ENCODE measurements around the gene ARL6IP4. TPM values are rescaled to one million over a fixed set of nuclear protein-coding genes. Genes with fewer than 3 reads are reported as not detected.

The ARL6IP4 gene
- total and polyA plus RNA-seq, 5 experiments from 2014 or later, result 183 to 256 (median 209) TPM

DNA sequence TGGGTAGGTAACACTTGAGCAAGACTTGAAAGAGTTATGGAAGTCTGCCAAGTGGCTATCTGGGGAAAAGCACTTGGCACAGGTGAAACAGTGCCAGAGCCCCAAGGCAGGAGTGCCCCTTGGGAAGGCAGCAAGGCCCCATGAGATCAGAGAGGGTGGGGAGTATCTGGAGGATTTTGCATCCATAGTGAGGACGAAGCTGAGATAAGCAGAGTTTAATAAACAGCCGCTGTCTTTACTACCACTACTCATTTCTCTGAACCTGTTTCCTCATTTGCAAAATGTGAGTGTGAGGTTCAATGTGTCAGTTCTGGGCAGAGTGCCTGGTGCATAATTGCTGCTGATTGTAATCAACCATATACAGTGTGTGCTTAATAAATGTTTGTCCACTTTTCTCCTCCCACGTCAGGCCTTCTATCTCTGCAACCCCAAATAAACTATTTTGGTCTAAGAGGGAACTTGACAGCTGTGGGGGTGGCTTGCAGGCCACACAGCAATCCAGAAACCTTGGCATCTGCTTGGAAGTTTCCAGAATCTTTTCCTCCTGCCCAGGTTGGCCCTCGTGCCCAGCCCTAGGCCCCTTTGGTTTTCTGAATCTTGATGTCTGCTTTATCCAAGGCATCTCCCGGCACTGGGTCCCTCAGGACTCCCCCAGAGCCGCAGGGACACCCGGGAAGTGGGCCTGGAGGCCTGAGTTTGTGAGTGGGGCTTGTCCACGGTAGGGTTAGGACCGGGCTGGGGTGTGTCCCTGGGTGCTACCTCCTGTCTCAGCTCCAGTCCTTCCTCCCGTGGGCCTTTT lies 18.8 kb upstream of the ARL6IP4 start:
- Mint-ChIP-seq H3K4me3 (no peak overlapping the region), H3K36me3 (peaks cover 0 to 14% (median 7%) of the 10 kb centered on the region in 3 donors), H3K27ac (no peak overlapping the region), H3K4me1 (peaks cover 6 to 11% (median 7%) of the 10 kb centered on the region in 4 donors), H3K9me3 (no peaks in the 10 kb centered on the region), H3K27me3 (no peaks in the 10 kb centered on the region)
- DNase-seq (no peak), ATAC-seq (no peak)
- POLR2A ChIA-PET, result no interaction called here

DNA sequence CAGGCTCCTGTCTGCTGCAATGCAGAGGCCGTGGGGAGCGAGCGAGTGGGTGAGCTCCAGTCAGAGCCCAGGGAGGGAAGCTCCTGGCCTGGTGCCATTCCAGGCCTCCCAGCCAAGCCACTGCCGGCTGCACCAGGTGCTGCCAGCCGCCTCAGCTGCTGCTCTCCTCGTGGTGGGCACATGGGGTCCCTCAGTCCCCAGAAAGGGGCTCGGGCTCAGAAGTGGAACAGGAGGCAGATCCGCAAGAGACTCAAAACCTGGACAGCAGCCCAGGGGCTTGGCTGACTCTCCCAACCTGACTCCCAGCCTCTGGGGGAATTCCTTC lies 16.6 kb upstream of the ARL6IP4 start:
- DNase-seq (no peak), ATAC-seq (no peak)
- Mint-ChIP-seq H3K36me3 (peaks cover 0 to 2% (median 0%) of the 10 kb centered on the region in 3 donors), H3K4me3 (no peak overlapping the region), H3K9me3 (no peaks in the 10 kb centered on the region), H3K27ac (no peak overlapping the region), H3K4me1 (peaks cover 6 to 14% (median 8%) of the 10 kb centered on the region in 4 donors), H3K27me3 (no peaks in the 10 kb centered on the region)
- POLR2A ChIA-PET, result interaction anchor here (0.8 kb wide), 1 partner anchor 71 kb away, joined by 3 read pairs; no protein-coding TSS in a partner anchor

DNA sequence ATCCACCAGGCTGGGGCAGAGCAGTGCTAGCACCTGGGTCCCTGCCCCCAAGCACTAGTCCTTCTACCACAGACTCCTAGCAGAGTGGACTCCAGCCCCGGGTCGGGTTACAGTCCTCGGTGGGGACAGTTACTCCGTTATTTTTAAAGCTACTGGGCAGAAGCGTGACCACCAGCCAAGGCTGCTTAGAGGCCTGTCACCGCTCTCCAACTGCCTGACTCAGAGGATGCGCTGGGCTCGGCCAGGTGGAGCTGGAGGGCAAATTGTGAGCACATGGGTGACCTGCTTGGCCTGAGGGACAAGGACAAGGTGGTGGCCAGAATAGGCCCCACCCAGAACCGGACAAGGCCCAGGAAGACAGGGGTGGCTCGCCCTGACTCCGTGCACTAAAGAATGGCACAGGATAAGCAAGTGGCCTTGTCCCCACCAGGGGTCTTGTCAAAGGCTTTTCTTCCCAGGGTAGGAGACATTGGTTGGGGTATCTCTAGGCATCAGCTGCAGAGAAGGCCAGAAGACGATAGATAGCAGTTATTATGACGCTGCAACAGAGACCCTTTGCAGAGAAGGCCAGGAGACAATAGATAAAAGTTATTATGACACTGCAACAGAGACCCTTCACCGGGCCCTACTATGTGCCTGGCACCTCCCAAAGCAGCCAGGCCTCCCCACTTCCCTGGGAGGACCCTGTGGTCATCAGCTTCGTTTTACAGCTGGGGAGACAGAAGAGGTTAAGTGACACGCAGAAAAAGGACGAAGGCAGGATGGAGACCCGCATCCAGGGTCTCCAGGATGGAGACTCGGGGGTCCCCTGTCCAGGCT lies 15.8 kb upstream of the ARL6IP4 start:
- POLR2A ChIA-PET, result interaction anchor here (0.7 to 2.1 kb wide), 2 partner anchors 11 to 94 kb away, joined by 4 to 20 read pairs; partner anchors contain the start of gene OGFOD2
- Mint-ChIP-seq H3K36me3 (no peaks in the 10 kb centered on the region), H3K27me3 (no peaks in the 10 kb centered on the region), H3K4me1 (peaks cover 6 to 14% (median 8%) of the 10 kb centered on the region in 4 donors), H3K4me3 (peak overlapping the region; percentile 62 to 86 (median 69)), H3K27ac (peak overlapping the region in 4 of 10 donors; percentile 43 to 77 (median 52)), H3K9me3 (no peaks in the 10 kb centered on the region)
- ATAC-seq, result no peak
- no peak for DNase-seq

DNA sequence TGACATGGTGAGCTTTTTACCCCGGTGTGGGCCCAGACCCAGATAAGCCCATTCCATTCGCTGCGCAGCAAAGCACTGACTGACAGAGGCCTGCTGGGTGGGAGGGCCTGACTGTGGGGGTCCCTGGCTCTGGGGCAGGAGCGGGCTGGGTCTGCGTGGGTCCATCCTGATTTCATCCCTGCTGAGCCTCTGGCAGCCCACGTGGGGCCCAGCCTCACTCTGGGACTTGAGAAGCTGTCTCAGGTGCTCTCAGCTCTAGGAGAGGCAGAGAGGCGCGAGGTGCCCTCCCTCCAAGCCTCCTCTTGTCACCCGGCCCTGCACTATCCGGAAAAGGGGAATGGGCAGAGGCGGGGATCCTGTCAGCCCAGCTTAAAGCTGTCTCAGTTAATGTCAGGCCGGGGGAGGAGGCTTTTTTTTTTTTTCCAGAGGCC lies 15.1 kb upstream of the ARL6IP4 start:
- peaks cover 6 to 14% (median 8%) of the 10 kb centered on the region in 4 donors for H3K4me1 Mint-ChIP-seq
- H3K27me3 Mint-ChIP-seq, result no peaks in the 10 kb centered on the region
- H3K9me3 Mint-ChIP-seq, result no peaks in the 10 kb centered on the region
- DNase-seq (no peak), ATAC-seq (no peak)
- H3K36me3 Mint-ChIP-seq, result no peaks in the 10 kb centered on the region
- H3K27ac Mint-ChIP-seq, result no peak overlapping the region
- peak overlapping the region in 7 of 10 donors; percentile 33 to 86 (median 74) for H3K4me3 Mint-ChIP-seq
- POLR2A ChIA-PET, result interaction anchor here (1.3 to 3.1 kb wide), 5 partner anchors 9 to 268 kb away, joined by 5 to 20 read pairs (median 6); partner anchors contain the start of genes CCDC62, MPHOSPH9, MTRFR and OGFOD2

DNA sequence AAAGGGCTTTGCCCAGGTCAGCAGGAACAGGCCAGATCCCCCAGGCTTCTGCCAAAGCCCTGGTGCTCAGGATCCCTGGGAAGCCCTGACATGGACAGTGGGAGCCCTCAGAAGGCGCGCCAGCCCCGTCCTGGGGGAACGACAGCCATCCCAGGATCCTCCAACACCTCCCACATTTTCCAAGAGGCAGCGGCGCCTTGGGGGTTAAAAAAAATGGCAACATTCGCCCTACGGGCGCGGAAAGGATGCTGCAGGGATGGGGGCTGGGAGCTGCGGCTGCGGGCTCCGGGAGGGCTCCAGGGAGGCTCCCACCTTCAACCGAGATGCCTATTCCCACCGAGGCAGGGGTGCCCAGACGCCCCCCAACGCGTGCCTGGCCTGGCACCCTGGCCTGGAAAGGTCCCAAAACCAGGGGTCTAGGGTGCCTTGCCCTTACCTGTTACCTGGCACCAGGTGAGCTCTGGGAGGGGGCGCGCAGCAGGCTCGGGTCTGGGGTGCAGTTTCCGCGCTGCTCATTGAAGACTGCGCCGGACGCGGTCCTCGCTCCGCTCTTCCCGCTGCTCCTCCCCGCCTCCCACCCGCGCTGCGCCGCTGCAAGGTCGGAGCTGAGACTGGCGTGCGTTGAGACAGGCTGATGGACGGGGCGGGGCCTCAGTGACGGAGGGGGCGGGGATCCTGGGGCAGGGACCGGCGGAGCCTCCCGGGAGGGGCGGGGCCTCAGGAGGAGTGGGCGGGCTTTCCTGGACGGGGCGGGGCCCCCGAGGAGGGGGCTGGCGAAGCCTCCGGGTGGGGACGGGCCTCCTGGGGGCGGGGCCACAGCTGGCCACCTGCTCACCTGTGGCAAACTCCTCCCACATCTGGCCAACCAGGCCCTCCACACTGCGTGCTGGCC lies 14.4 kb upstream of the ARL6IP4 start, which contains the start of gene ABCB9:
TSS of gene ABCB9 (minus strand) at position 613 of the 892 bp plus-strand sequence. CDS start 6,228 bp downstream, outside the sequence.
- ATAC-seq (peak; percentile 95 to 96), DNase-seq (peak; percentile 79 to 97 (median 89))
- Mint-ChIP-seq H3K27me3 (no peaks in the 10 kb centered on the region), H3K4me1 (peaks cover 6 to 14% (median 8%) of the 10 kb centered on the region in 4 donors), H3K27ac (peak within 1 kb of the TSS in 9 of 10 donors; percentile 31 to 91 (median 73)), H3K9me3 (no peaks in the 10 kb centered on the region), H3K36me3 (no peaks in the 10 kb centered on the region), H3K4me3 (peak within 1 kb of the TSS; percentile 63 to 85 (median 74))
- POLR2A ChIA-PET, result interaction anchor here (0.6 to 3.1 kb wide), 17 partner anchors 8 to 282 kb away, joined by 3 to 20 read pairs (median 4); partner anchors contain the start of genes ARL6IP4, CCDC62, HIP1R and MPHOSPH9

DNA sequence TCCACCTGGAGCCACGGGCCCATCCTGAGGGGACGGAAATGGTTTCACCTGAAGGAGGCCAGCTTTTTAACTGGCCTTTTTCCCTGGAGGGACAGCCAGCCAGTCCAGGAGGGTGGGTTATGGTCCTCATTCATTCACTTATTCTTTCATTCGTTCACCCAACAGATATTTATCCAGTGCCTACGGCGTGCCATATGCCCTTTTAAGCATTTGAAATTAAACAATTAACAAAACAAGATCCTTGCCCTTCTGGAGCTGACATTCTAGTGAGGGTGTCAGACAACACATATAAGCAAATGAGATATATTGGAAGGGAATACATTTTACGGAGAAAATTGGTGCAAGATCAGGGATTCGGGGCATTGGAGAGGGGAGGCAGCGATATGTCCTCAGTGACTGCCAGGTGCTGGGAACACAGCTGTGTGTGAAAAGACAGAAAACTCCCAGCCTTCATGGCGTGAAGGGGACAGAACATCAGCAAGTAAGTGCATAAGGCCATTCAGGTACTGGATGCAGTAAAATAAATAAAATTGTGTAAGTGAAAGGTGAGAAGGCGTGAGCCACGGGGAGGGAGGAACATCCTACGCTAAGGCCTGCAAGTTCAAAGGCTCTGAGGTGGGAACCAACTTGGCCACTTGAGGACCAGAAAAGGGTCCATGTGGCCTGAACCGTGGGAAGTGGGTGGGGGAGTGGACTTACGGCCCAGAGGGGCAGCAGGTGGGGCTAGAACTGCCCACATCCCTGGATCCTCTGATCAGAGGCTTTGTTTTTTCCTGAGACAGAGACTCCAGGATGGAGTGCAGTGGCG lies 13.5 kb upstream of the ARL6IP4 start:
- no peaks in the 10 kb centered on the region for H3K27me3 Mint-ChIP-seq
- no peaks in the 10 kb centered on the region for H3K9me3 Mint-ChIP-seq
- POLR2A ChIA-PET, result interaction anchor here (0.6 to 3.1 kb wide), 17 partner anchors 7 to 611 kb away, joined by 3 to 20 read pairs (median 4); partner anchors contain the start of genes ARL6IP4, CCDC62, HIP1R and MPHOSPH9
- H3K27ac Mint-ChIP-seq, result peak overlapping the region in 9 of 10 donors; percentile 3 to 91 (median 73)
- H3K4me3 Mint-ChIP-seq, result peak overlapping the region; percentile 1 to 74 (median 54)
- DNase-seq, result no peak
- no peak for ATAC-seq
- peaks cover 6 to 14% (median 8%) of the 10 kb centered on the region in 4 donors for H3K4me1 Mint-ChIP-seq
- no peaks in the 10 kb centered on the region for H3K36me3 Mint-ChIP-seq

DNA sequence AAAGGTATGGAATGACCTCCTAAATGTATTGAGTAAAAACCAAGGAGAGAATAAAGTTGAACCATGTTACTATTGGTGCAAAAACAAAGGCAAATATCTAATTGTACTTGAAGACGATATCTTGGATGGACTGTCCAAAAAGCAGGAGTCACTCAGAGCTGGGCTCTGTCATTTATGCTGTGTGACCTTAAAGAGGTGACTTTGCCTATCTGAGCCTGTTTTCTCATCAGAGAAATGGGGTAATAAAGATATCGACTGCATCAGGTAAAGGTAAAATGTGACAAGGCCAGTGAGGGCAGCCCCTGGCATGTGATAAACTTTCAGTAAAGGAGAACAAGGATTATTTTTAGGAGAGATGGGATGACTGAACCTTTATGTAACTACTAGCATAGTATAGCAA lies 12.4 kb upstream of the ARL6IP4 start:
- no peak for ATAC-seq
- H3K4me3 Mint-ChIP-seq, result no peak overlapping the region
- DNase-seq, result no peak
- H3K27me3 Mint-ChIP-seq, result no peaks in the 10 kb centered on the region
- H3K27ac Mint-ChIP-seq, result no peak overlapping the region
- H3K4me1 Mint-ChIP-seq, result peaks cover 6 to 14% (median 8%) of the 10 kb centered on the region in 4 donors
- H3K36me3 Mint-ChIP-seq, result no peaks in the 10 kb centered on the region
- H3K9me3 Mint-ChIP-seq, result no peaks in the 10 kb centered on the region
- POLR2A ChIA-PET, result interaction anchor here (0.6 to 3.1 kb wide), 4 partner anchors 11 to 265 kb away, joined by 3 to 20 read pairs (median 8); partner anchors contain the start of genes MPHOSPH9 and MTRFR

DNA sequence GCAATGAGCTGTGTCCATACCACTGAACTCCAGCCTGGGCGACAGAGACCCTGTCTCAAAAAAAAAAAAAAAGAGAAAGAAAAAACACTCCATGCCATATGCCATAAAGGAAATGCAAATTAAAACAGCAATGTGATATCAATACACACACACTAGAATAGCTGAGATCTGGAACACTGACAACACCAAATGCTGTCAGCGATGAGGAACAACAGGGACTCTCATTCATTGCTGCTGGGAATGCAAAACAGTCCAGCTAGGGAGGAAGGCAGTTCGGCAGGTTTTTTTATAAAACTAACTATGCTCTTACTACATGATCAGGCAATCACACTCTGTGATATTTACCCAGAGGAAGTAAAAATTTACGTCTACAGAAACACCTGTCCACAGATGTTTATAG lies 10.8 kb upstream of the ARL6IP4 start:
- no peaks in the 10 kb centered on the region for H3K36me3 Mint-ChIP-seq
- no peaks in the 10 kb centered on the region for H3K27me3 Mint-ChIP-seq
- peaks cover 3 to 18% (median 11%) of the 10 kb centered on the region in 4 donors for H3K4me1 Mint-ChIP-seq
- ATAC-seq (no peak), DNase-seq (no peak)
- POLR2A ChIA-PET, result interaction anchor here (1.7 kb wide), 1 partner anchor 9 kb away, joined by 10 read pairs; no protein-coding TSS in a partner anchor
- no peaks in the 10 kb centered on the region for H3K9me3 Mint-ChIP-seq
- H3K4me3 Mint-ChIP-seq, result no peak overlapping the region
- peak overlapping the region in 2 of 10 donors; percentile 1 to 57 for H3K27ac Mint-ChIP-seq

DNA sequence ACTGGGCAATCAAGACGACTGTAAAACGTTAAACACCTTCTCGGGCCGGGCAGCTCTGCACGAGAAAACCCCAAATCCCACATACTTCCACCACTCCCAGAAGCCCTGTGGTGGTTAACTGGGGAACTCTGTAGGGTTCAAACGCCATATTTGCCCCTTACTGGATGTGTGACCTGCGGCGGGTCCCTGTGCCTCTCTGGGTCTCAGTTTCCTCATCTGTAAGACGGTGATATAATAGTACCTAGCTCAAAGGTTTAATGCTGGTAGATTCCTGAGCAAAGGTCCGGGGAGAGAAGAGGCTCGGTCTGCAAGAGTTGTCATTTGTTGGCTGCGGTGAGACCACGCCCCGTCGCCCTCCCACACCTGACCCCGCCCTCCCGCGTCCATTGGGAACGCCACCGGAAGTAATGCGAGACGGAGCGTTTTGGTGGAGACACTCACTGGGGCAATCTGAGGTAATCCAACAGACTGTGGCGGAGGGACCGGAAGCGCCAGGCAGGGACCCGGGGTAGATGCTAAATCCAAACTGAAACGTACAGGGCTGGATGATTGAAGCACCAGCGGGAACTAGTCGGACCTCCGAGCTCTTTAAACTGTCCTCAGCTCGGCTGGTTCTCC lies 6.1 kb upstream of the ARL6IP4 start:
- Mint-ChIP-seq H3K27me3 (no peaks in the 10 kb centered on the region), H3K9me3 (no peaks in the 10 kb centered on the region), H3K27ac (peak overlapping the region; percentile 97 to 100 (median 99)), H3K4me3 (peak overlapping the region; percentile 92 to 99 (median 98)), H3K36me3 (no peaks in the 10 kb centered on the region), H3K4me1 (peaks cover 6 to 40% (median 21%) of the 10 kb centered on the region in 4 donors)
- ATAC-seq (peak; percentile 82 to 87), DNase-seq (peak; percentile 94 to 99 (median 98))
- POLR2A ChIA-PET, result interaction anchor here (0.5 to 3.8 kb wide), 23 partner anchors 8 to 1178 kb away, joined by 3 to 36 read pairs (median 4); partner anchors contain the start of genes ABCB9, DDX55, HIP1R and MPHOSPH9
